Type B pancreatic cell (in vitro differentiated cells): ENCODE results near the gene PACS2. TPM values are rescaled to one million over a fixed set of nuclear protein-coding genes. Genes with fewer than 3 reads are reported as not detected.

ENCODE experiments used
- DNase-seq: peaks from one replicate; pipeline ENCODE4 v3.0.0; 2021; ENCODE audit warnings: mixed read lengths; ENCODE audit not compliant: unreplicated experiment; ENCODE audit errors: extremely low spot score
- H3K27ac Mint-ChIP-seq: 2 replicates; pipeline ENCODE4 v1.8.0; 2021; ENCODE audit warnings: mild to moderate bottlenecking, mixed read lengths
- H3K27me3 Mint-ChIP-seq: 2 replicates; pipeline ENCODE4 v1.8.0; 2021; ENCODE audit warnings: mixed read lengths
- H3K36me3 Mint-ChIP-seq: 2 replicates; pipeline ENCODE4 v1.8.0; 2021; ENCODE audit warnings: mixed read lengths
- H3K4me1 Mint-ChIP-seq: one replicate; pipeline ENCODE4 v1.8.0; 2021; ENCODE audit warnings: mixed read lengths; ENCODE audit not compliant: unreplicated experiment
- H3K4me3 Mint-ChIP-seq: 2 replicates; pipeline ENCODE4 v1.8.0; 2021; ENCODE audit warnings: mild to moderate bottlenecking, mixed read lengths
- H3K9me3 Mint-ChIP-seq: 2 replicates; pipeline ENCODE4 v1.8.0; 2021; ENCODE audit warnings: mixed read lengths
- total RNA-seq: library from RNA; stranded (reverse); gene quantifications from 2 replicates; pipeline ENCODE4 v1.2.1, GENCODE V29; 2021; ENCODE audit warnings: low replicate concordance
- TF ChIP-seq, protein P1 (sequence below): fragments of 200-600 bp; sonication (generic); conservative IDR thresholded peaks from 2 replicates; pipeline ENCODE4 v1.5.0; 2021; ENCODE audit warnings: antibody characterized with exemption, mild to moderate bottlenecking

Gene PACS2
- total RNA-seq, 1 donor from 2014 or later = 101 TPM

GRCh38 chr14:105421723-105422615 is 107.4 kb downstream of the PACS2 start:
- Mint-ChIP-seq H3K9me3 (no peaks in the 10 kb centered on the region), H3K4me3 (peak overlapping the region; percentile 91), H3K27me3 (no peaks in the 10 kb centered on the region), H3K27ac (peak overlapping the region; percentile 46), H3K4me1 (peaks cover 12% of the 10 kb centered on the region), H3K36me3 (peaks cover 3% of the 10 kb centered on the region)
- DNase-seq = no peak
- TF ChIP-seq, protein P1, sequence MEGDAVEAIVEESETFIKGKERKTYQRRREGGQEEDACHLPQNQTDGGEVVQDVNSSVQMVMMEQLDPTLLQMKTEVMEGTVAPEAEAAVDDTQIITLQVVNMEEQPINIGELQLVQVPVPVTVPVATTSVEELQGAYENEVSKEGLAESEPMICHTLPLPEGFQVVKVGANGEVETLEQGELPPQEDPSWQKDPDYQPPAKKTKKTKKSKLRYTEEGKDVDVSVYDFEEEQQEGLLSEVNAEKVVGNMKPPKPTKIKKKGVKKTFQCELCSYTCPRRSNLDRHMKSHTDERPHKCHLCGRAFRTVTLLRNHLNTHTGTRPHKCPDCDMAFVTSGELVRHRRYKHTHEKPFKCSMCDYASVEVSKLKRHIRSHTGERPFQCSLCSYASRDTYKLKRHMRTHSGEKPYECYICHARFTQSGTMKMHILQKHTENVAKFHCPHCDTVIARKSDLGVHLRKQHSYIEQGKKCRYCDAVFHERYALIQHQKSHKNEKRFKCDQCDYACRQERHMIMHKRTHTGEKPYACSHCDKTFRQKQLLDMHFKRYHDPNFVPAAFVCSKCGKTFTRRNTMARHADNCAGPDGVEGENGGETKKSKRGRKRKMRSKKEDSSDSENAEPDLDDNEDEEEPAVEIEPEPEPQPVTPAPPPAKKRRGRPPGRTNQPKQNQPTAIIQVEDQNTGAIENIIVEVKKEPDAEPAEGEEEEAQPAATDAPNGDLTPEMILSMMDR = no peak

DNA sequence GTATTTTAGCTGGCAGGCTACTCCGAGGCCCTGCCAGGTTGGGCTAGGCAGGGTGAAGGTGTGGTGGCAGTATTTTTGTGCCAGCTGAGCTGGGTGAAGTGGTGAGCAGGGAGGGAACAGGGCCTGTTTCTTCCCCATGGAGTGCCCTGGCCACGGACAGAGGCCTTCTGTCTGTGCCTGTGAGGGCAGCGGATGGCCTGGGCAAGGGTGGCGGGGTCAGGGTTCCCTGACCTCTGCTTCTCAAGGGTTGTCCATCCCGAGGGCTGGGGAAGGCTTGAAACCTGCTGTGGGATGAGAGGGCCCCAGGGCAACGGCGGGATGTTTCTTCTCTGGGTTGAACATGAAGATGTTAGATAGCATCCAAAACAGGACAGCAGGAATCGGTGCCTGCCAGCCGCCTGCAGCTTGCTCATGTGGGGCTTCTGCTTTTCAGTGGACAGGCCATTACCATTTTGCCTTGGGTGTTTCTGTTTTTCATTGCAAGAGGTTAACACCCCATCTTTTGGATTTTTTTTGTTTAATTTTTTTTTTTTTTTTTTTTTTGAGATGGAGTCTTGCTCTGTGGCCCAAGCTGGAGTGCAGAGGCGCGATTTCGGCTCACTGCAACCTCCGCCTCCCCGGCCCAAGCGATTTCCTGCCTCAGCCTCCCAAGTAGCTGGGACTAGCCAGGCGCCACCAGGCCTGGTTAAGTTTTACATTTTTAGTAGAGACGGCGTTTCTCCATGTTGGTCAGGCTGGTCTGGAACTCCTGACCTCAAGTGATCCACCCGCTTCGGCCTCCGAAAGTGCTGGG is 108.3 kb downstream of the PACS2 start:
- H3K4me3 Mint-ChIP-seq = peak overlapping the region; percentile 49
- no peaks in the 10 kb centered on the region for H3K27me3 Mint-ChIP-seq
- H3K27ac Mint-ChIP-seq = peak overlapping the region; percentile 46
- peaks cover 10% of the 10 kb centered on the region for H3K36me3 Mint-ChIP-seq
- H3K9me3 Mint-ChIP-seq = no peaks in the 10 kb centered on the region
- H3K4me1 Mint-ChIP-seq = peaks cover 12% of the 10 kb centered on the region
- DNase-seq = no peak
- TF ChIP-seq, protein P1 = no peak

GRCh38 chr14:105423488-105424195 is 109.1 kb downstream of the PACS2 start:
- no peak for DNase-seq
- Mint-ChIP-seq H3K9me3 (no peaks in the 10 kb centered on the region), H3K4me3 (peak overlapping the region; percentile 28), H3K36me3 (peaks cover 15% of the 10 kb centered on the region), H3K4me1 (peaks cover 9% of the 10 kb centered on the region), H3K27me3 (no peaks in the 10 kb centered on the region), H3K27ac (no peak overlapping the region)
- TF ChIP-seq, protein P1 = no peak

DNA sequence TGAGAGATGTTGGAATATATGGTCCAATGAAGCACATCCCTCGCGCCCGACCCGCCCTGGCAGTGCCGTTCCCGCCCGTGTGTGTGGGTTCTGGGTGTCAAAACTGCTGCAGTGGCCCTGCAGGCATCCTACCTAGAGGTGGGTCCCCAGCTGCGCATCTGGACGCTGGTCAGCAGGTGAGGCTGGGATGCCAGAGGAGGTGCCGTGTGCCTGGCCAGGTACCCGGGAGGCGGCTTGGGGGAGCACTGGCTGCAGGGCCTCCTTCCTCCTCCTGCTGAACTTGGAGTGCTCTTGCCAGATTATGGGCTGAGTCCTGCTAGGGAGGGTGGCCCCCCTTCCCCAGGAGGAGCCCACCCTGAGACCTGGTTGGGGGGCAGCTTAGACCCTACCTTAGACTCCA is 110.3 kb downstream of the PACS2 start:
- no peaks in the 10 kb centered on the region for H3K9me3 Mint-ChIP-seq
- no peak overlapping the region for H3K27ac Mint-ChIP-seq
- TF ChIP-seq, protein P1 = no peak
- H3K4me1 Mint-ChIP-seq = peaks cover 5% of the 10 kb centered on the region
- no peaks in the 10 kb centered on the region for H3K27me3 Mint-ChIP-seq
- DNase-seq = no peak
- no peak overlapping the region for H3K4me3 Mint-ChIP-seq
- peaks cover 15% of the 10 kb centered on the region for H3K36me3 Mint-ChIP-seq

DNA sequence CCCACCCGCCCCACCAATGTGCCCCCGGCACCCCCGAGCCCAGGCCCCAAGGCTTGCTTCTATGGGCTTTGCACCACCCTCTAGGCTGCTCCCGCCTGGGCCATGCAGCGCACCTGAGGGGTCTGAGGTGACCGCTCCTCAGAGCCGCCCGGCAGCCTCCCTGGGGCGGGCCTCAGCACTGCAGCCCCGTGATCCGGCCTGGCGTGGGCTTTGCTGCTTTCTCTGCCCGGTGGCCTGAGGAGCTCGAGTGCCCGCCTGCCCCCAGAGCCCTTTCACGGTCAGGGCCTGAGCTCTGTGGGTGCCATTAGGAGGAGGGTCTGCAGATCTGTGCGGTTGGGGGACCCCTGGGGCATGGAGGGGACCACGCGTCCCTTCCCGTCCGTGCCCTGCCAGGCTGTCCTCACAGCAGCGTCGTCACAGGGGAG is 111.3 kb downstream of the PACS2 start:
- H3K4me3 Mint-ChIP-seq = no peak overlapping the region
- TF ChIP-seq, protein P1 = no peak
- peaks cover 24% of the 10 kb centered on the region for H3K36me3 Mint-ChIP-seq
- H3K27me3 Mint-ChIP-seq = no peaks in the 10 kb centered on the region
- H3K27ac Mint-ChIP-seq = no peak overlapping the region
- peaks cover 5% of the 10 kb centered on the region for H3K4me1 Mint-ChIP-seq
- DNase-seq = no peak
- H3K9me3 Mint-ChIP-seq = peaks cover 4% of the 10 kb centered on the region
